ENCODE results near the gene MAST4.

MAST4 gene

GRCh38 chr5:66989781-66990180 is 393.6 kb downstream of the MAST4 start:
- TF ChIP-seq CTCF (IDR thresholded peaks at IDR 0.05; ENCODE audit: low read depth, low read length): no peak
- no peak overlapping the region for H3K4me3 ChIP-seq (ENCODE audit: low read depth, low read length)

GRCh38 chr5:66991746-66992145 is 395.6 kb downstream of the MAST4 start:
- H3K4me3 ChIP-seq (ENCODE audit: low read depth, low read length): no peak overlapping the region
- TF ChIP-seq CTCF (IDR thresholded peaks at IDR 0.05; ENCODE audit: low read depth, low read length): no peak

GRCh38 chr5:66992547-66992946 is 396.4 kb downstream of the MAST4 start:
- H3K4me3 ChIP-seq (ENCODE audit: low read depth, low read length): no peak overlapping the region
- TF ChIP-seq CTCF (IDR thresholded peaks at IDR 0.05; ENCODE audit: low read depth, low read length): no peak

GRCh38 chr5:66993448-66993847 is 397.3 kb downstream of the MAST4 start:
- TF ChIP-seq CTCF (IDR thresholded peaks at IDR 0.05; ENCODE audit: low read depth, low read length): no peak
- H3K4me3 ChIP-seq (ENCODE audit: low read depth, low read length): no peak overlapping the region

GRCh38 chr5:66993882-66994281 is 397.7 kb downstream of the MAST4 start:
- H3K4me3 ChIP-seq (ENCODE audit: low read depth, low read length): no peak overlapping the region
- TF ChIP-seq CTCF (IDR thresholded peaks at IDR 0.05; ENCODE audit: low read depth, low read length): no peak

- H3K4me3 ChIP-seq (ENCODE audit: low read depth, low read length): no peak overlapping the region
- TF ChIP-seq CTCF (IDR thresholded peaks at IDR 0.05; ENCODE audit: low read depth, low read length): no peak
Observed at GRCh38 chr5:66994790-66995189, 398.6 kb downstream of the MAST4 start.

- no peak overlapping the region for H3K4me3 ChIP-seq (ENCODE audit: low read depth, low read length)
- TF ChIP-seq CTCF (IDR thresholded peaks at IDR 0.05; ENCODE audit: low read depth, low read length): no peak
Observed at GRCh38 chr5:67000794-67001475, 404.7 kb downstream of the MAST4 start.

All from WI38 (cell line).